Measurements from ENCODE around the gene PSG11. TPM values are rescaled to one million over a fixed set of nuclear protein-coding genes. Genes with fewer than 3 reads are reported as not detected.
"Not testable (repeated sequence)": the region's sequence is repeated elsewhere in the genome, so short reads cannot be mapped to it uniquely, and the experiment has no call there.

PSG11 gene
- total RNA-seq, 4 donors from 2014 or later: not detected

- Histone ChIP-seq H3K27me3 (no peaks in the 10 kb centered on the region), H3K27ac (no peak overlapping the region), H3K4me3 (replicated peaks in 1 of 3) (no peak overlapping the region), H3K9me3 (no peaks in the 10 kb centered on the region), H3K4me1 (no peaks in the 10 kb centered on the region), H3K36me3 (no peaks in the 10 kb centered on the region)
- intact Hi-C loops (cut with DNase I): no loop called here
- TF ChIP-seq POLR2A (IDR thresholded peaks at IDR 0.05) (no peak), CTCF (IDR thresholded peaks at IDR 0.05) (no peak)
- no peak for DNase-seq
- 49 to 90% methylated on average over 7 of the region's 7 CpGs for WGBS, 2 donors
Observed at GRCh38 chr19:42989851-42990250, 36.4 kb downstream of the PSG11 start.

- H3K9me3 ChIP-seq; H3K4me3 ChIP-seq (replicated peaks in 1 of 3); H3K27ac ChIP-seq; intact Hi-C loops (cut with DNase I); H3K36me3 ChIP-seq; DNase-seq; H3K27me3 ChIP-seq; H3K4me1 ChIP-seq: not testable (repeated sequence)
- WGBS, 2 donors: 78 to 92% methylated on average over 4 of the region's 4 CpGs
Observed at GRCh38 chr19:42989186-42989585, 37.1 kb downstream of the PSG11 start.

- H3K9me3 ChIP-seq; H3K4me1 ChIP-seq; H3K27me3 ChIP-seq; H3K36me3 ChIP-seq; DNase-seq; intact Hi-C loops (cut with DNase I); H3K4me3 ChIP-seq (replicated peaks in 1 of 3); H3K27ac ChIP-seq: not testable (repeated sequence)
- 67 to 69% methylated on average over 1 of the region's 1 CpG for WGBS, 2 donors
Observed at GRCh38 chr19:42988206-42988605, 38.1 kb downstream of the PSG11 start.

GRCh38 chr19:42985588-42985987, 40.7 kb downstream of the PSG11 start:
- intact Hi-C loops (cut with DNase I): no loop called here
- H3K27me3 ChIP-seq: no peaks in the 10 kb centered on the region
- H3K9me3 ChIP-seq: no peaks in the 10 kb centered on the region
- H3K4me3 ChIP-seq (replicated peaks in 1 of 3): no peak overlapping the region
- WGBS, 2 donors: 52 to 60% methylated on average over 4 of the region's 4 CpGs
- H3K27ac ChIP-seq: no peak overlapping the region
- TF ChIP-seq CTCF (IDR thresholded peaks at IDR 0.05): no peak
- TF ChIP-seq POLR2A (IDR thresholded peaks at IDR 0.05): no peak
- H3K36me3 ChIP-seq: no peaks in the 10 kb centered on the region
- H3K4me1 ChIP-seq: no peaks in the 10 kb centered on the region
- DNase-seq: no peak

GRCh38 chr19:42982111-42982510, 44.2 kb downstream of the PSG11 start:
- H3K27ac ChIP-seq; H3K36me3 ChIP-seq; intact Hi-C loops (cut with DNase I); H3K9me3 ChIP-seq; DNase-seq; H3K4me1 ChIP-seq; H3K27me3 ChIP-seq; H3K4me3 ChIP-seq (replicated peaks in 1 of 3): not testable (repeated sequence)

GRCh38 chr19:42971451-42971850, 54.8 kb downstream of the PSG11 start:
- H3K36me3 ChIP-seq; H3K4me3 ChIP-seq (replicated peaks in 1 of 3); H3K9me3 ChIP-seq; H3K27me3 ChIP-seq; DNase-seq; H3K4me1 ChIP-seq; H3K27ac ChIP-seq; intact Hi-C loops (cut with DNase I): not testable (repeated sequence)
- 87 to 91% methylated on average over 5 of the region's 5 CpGs for WGBS, 2 donors

- Histone ChIP-seq H3K27me3 (no peaks in the 10 kb centered on the region), H3K36me3 (no peaks in the 10 kb centered on the region), H3K4me3 (replicated peaks in 1 of 3) (no peak overlapping the region), H3K27ac (no peak overlapping the region), H3K4me1 (no peaks in the 10 kb centered on the region), H3K9me3 (no peaks in the 10 kb centered on the region)
- no peak for TF ChIP-seq POLR2A (IDR thresholded peaks at IDR 0.05)
- no peak for TF ChIP-seq CTCF (IDR thresholded peaks at IDR 0.05)
- no peak for DNase-seq
- intact Hi-C loops (cut with DNase I): no loop called here
- 87 to 94% methylated on average over 2 of the region's 2 CpGs for WGBS, 2 donors
Observed at GRCh38 chr19:42965176-42965575, 61.1 kb downstream of the PSG11 start.
